ENCODE results near the gene TMEM115.

GRCh38 chr3:50334339-50335075, 24.8 kb downstream of the TMEM115 start:
- no peak for TF ChIP-seq JUNB (IDR thresholded peaks at IDR 0.05)
- TF ChIP-seq TAF1 (IDR thresholded peaks at IDR 0.05; ENCODE audit: borderline replicate concordance, low read depth, low read length): no peak
- no peak for TF ChIP-seq BRCA1 (IDR thresholded peaks at IDR 0.05; ENCODE audit: low read depth, low read length)
- TF ChIP-seq POLR2AphosphoS5 (IDR thresholded peaks at IDR 0.05; ENCODE audit: low read length): no peak
- TF ChIP-seq CTCF (IDR thresholded peaks at IDR 0.05 in 2 of 3, conservative IDR thresholded peaks at IDR 0.05 in 1 of 3; ENCODE audit: control insufficient read depth in 2 of 3, extremely low read depth in 1 of 3, insufficient read depth in 1 of 3, low read depth in 3 of 3, low read length in 3 of 3): no peak
- TF ChIP-seq EGR1 (IDR thresholded peaks at IDR 0.05; ENCODE audit: borderline replicate concordance in 1 of 2, low read depth in 2 of 2, low read length in 2 of 2): no peak
- TF ChIP-seq TCF12 (IDR thresholded peaks at IDR 0.05; ENCODE audit: low read depth, low read length): no peak
- no peak for TF ChIP-seq ZBTB33 (IDR thresholded peaks at IDR 0.05)
- no peak for TF ChIP-seq CHD1 (IDR thresholded peaks at IDR 0.05; ENCODE audit: low read depth, low read length)
- no peak for TF ChIP-seq MXI1 (IDR thresholded peaks at IDR 0.05; ENCODE audit: low read depth, low read length)
